ENCODE results near the gene ASPG.
A peak's percentile ranks its signal among the peaks of the same experiment; 100 is the strongest.

ASPG gene

DNA sequence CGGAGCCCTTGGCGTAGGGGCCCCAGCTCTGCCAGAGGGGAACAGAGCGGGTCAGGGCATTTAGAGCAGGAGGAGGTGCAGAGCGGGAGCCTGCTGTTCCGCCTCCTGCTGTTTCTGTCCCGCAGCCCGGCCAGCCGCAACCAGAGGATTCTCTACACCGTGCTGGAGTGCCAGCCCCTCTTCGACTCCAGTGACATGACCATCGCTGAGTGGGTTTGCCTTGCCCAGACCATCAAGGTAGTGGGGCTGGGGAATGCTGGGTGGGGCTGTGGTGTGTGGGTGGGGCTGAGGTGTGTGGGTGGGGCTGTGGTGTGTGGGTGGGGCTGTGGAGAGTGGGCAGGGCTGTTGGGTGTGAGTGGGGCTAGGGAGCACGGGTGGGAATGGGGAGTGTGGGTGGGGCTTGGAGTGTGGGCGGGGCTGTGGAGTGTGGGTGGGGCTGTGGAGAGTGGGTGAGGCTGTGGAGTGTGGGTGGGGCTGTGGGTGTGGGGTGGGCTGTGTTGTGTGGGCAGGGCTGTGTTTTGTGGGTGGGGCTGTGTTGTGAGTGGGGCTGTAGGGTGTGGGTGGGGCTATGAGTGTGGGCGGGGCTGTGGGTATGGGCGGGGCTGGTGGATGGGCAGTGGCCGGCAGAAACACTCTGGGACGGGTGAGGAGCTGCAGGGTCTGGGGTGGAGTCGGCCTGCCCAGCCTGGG lies 8.0 kb downstream of the ASPG start:
- no peak for DNase-seq (ENCODE audit: low read depth in 1 of 2, low spot score in 1 of 2)
- TF ChIP-seq POLR2AphosphoS5 (IDR thresholded peaks at IDR 0.05; ENCODE audit: low read depth) (no peak), GABPA (IDR thresholded peaks at IDR 0.05; ENCODE audit: low read depth) (no peak), SPI1 (IDR thresholded peaks at IDR 0.05; ENCODE audit: borderline replicate concordance, low read depth) (no peak)
- TF ChIP-seq, protein P1, sequence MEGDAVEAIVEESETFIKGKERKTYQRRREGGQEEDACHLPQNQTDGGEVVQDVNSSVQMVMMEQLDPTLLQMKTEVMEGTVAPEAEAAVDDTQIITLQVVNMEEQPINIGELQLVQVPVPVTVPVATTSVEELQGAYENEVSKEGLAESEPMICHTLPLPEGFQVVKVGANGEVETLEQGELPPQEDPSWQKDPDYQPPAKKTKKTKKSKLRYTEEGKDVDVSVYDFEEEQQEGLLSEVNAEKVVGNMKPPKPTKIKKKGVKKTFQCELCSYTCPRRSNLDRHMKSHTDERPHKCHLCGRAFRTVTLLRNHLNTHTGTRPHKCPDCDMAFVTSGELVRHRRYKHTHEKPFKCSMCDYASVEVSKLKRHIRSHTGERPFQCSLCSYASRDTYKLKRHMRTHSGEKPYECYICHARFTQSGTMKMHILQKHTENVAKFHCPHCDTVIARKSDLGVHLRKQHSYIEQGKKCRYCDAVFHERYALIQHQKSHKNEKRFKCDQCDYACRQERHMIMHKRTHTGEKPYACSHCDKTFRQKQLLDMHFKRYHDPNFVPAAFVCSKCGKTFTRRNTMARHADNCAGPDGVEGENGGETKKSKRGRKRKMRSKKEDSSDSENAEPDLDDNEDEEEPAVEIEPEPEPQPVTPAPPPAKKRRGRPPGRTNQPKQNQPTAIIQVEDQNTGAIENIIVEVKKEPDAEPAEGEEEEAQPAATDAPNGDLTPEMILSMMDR (IDR thresholded peaks at IDR 0.05; ENCODE audit: insufficient read depth, low read length) = no peak
- TF ChIP-seq, protein P2, sequence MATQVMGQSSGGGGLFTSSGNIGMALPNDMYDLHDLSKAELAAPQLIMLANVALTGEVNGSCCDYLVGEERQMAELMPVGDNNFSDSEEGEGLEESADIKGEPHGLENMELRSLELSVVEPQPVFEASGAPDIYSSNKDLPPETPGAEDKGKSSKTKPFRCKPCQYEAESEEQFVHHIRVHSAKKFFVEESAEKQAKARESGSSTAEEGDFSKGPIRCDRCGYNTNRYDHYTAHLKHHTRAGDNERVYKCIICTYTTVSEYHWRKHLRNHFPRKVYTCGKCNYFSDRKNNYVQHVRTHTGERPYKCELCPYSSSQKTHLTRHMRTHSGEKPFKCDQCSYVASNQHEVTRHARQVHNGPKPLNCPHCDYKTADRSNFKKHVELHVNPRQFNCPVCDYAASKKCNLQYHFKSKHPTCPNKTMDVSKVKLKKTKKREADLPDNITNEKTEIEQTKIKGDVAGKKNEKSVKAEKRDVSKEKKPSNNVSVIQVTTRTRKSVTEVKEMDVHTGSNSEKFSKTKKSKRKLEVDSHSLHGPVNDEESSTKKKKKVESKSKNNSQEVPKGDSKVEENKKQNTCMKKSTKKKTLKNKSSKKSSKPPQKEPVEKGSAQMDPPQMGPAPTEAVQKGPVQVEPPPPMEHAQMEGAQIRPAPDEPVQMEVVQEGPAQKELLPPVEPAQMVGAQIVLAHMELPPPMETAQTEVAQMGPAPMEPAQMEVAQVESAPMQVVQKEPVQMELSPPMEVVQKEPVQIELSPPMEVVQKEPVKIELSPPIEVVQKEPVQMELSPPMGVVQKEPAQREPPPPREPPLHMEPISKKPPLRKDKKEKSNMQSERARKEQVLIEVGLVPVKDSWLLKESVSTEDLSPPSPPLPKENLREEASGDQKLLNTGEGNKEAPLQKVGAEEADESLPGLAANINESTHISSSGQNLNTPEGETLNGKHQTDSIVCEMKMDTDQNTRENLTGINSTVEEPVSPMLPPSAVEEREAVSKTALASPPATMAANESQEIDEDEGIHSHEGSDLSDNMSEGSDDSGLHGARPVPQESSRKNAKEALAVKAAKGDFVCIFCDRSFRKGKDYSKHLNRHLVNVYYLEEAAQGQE (IDR thresholded peaks at IDR 0.05; ENCODE audit: insufficient replicate concordance, low read depth) = no peak
- no peaks in the 10 kb centered on the region for H3K27me3 ChIP-seq (ENCODE audit: insufficient read depth, poor library complexity, severe bottlenecking)
- H3K27ac ChIP-seq (replicated peaks) = no peak overlapping the region
- no peak overlapping the region for H3K4me3 ChIP-seq (replicated peaks; ENCODE audit: insufficient read depth, low read length)

DNA sequence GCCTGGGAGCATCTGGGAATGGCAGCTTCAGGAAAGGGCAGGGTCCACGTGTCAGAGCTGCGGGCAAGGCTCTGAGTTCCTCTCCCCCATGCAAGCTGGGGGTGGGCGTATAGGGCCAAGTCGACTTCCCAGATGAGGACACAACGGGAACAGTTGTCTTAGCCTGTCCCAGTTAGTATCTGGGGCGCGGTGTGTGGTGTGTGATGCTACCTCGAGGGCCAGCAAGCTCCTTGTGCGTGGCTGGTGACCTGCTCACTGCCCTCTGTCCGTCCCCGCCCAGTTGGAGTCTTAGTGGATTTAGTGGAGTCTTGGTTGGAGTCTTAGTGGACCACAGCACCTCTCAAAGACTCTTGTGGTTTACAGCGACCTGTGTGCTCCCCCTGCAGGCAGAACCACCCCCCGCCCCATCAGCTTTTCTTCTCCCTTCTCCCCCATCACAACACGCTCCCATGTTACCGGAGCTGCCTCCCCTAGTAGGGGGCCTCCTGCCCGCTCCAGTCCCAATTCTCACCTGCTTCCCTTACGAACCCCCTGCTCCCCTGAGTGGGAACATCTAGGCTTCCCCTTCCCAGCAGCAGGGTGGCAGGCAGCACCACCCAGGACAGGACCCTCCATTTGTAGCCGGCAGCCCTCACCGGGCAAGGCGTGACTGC lies 8.7 kb downstream of the ASPG start:
- no peak overlapping the region for H3K4me3 ChIP-seq (replicated peaks; ENCODE audit: insufficient read depth, low read length)
- H3K27me3 ChIP-seq (ENCODE audit: insufficient read depth, poor library complexity, severe bottlenecking) = no peaks in the 10 kb centered on the region
- DNase-seq (ENCODE audit: low read depth in 1 of 2, low spot score in 1 of 2) = no peak
- H3K27ac ChIP-seq (replicated peaks) = no peak overlapping the region
- TF ChIP-seq SPI1 (IDR thresholded peaks at IDR 0.05; ENCODE audit: borderline replicate concordance, low read depth) = no peak
- TF ChIP-seq POLR2AphosphoS5 (IDR thresholded peaks at IDR 0.05; ENCODE audit: low read depth) = no peak
- TF ChIP-seq GABPA (IDR thresholded peaks at IDR 0.05; ENCODE audit: low read depth) = no peak
- TF ChIP-seq, protein P1 (IDR thresholded peaks at IDR 0.05; ENCODE audit: insufficient read depth, low read length) = no peak
- TF ChIP-seq, protein P2 (IDR thresholded peaks at IDR 0.05; ENCODE audit: insufficient replicate concordance, low read depth) = no peak

DNA sequence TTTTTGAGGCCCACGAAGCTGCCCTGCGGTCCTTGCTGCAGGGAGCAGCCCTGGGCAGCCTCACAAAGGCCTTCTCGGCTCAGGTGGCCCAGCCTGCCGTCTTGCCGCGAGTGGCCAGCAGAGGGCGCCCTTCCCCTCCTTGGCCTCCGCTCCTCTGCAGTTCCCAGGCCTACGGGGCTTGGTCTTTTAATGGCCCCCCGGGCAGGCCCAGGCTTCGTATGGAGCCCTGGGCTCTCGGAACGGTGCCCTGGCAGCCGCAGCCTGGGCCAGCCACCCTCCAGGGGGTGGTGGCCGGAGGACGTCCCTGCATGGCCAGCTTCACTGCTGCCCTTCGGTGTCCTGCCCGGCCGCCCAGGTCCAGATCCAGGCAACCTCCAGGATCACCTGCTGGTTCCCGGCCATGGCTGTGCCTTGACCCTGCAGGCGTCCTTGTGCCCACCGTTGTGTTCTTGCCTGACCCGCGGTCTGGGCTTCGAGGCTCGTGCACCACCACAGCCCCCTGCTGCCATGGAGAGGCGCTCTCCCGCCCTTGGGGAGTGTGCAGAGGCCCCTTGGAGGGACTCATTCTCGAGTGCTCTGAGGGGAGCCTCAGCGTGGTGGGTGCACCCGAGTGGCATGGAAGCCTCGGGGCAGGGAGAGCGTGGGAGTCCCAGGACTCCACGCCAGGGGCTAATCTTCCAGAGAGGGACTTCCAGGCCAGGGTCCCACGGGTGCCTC lies 9.4 kb downstream of the ASPG start:
- Histone ChIP-seq H3K4me3 (replicated peaks; ENCODE audit: insufficient read depth, low read length) (no peak overlapping the region), H3K27me3 (ENCODE audit: insufficient read depth, poor library complexity, severe bottlenecking) (no peaks in the 10 kb centered on the region), H3K27ac (replicated peaks) (no peak overlapping the region)
- DNase-seq (ENCODE audit: low read depth in 1 of 2, low spot score in 1 of 2) = peak; percentile 21 to 46
- TF ChIP-seq, protein P2 (IDR thresholded peaks at IDR 0.05; ENCODE audit: insufficient replicate concordance, low read depth) = no peak
- TF ChIP-seq, protein P1 (IDR thresholded peaks at IDR 0.05; ENCODE audit: insufficient read depth, low read length) = peak; percentile 70
- TF ChIP-seq SPI1 (IDR thresholded peaks at IDR 0.05; ENCODE audit: borderline replicate concordance, low read depth) = no peak
- no peak for TF ChIP-seq POLR2AphosphoS5 (IDR thresholded peaks at IDR 0.05; ENCODE audit: low read depth)
- no peak for TF ChIP-seq GABPA (IDR thresholded peaks at IDR 0.05; ENCODE audit: low read depth)
